GM21737 (cell line): ENCODE measurements around the gene COMMD8.
"Not testable (repeated sequence)": the region's sequence is repeated elsewhere in the genome, so short reads cannot be mapped to it uniquely, and the experiment has no call there.

Experiments used
- ATAC-seq: cut with Tn5 transposase; IDR thresholded peaks from one replicate; pipeline ENCODE4 v1.9.1; 2021; ENCODE audit warnings: mild to moderate bottlenecking, moderate library complexity; ENCODE audit not compliant: unreplicated experiment

Gene COMMD8

GRCh38 chr4:47463235-47463956 lies at the start of gene COMMD8:
TSS of gene COMMD8 (minus strand) at chr4:47463702. CDS start at chr4:47463651, 51 bp downstream.
- peak; percentile 93 for ATAC-seq

GRCh38 chr4:47510506-47511143 lies 47.1 kb upstream of the COMMD8 start:
- ATAC-seq, result peak; percentile 97

- no peak for ATAC-seq
Observed at GRCh38 chr4:47505666-47506065, 42.2 kb upstream of the COMMD8 start.

GRCh38 chr4:47505147-47505546 lies 41.6 kb upstream of the COMMD8 start:
- ATAC-seq, result no peak

- ATAC-seq, result no peak
Observed at GRCh38 chr4:47500776-47501175, 37.3 kb upstream of the COMMD8 start.

GRCh38 chr4:47499700-47500099 lies 36.2 kb upstream of the COMMD8 start:
- ATAC-seq, result no peak

GRCh38 chr4:47498899-47499298 lies 35.4 kb upstream of the COMMD8 start:
- ATAC-seq, result no peak

- no peak for ATAC-seq
Observed at GRCh38 chr4:47494124-47494430, 30.6 kb upstream of the COMMD8 start.

GRCh38 chr4:47493238-47494123 lies 30.0 kb upstream of the COMMD8 start:
- ATAC-seq, result peak; percentile 42

GRCh38 chr4:47490550-47490949 lies 27.0 kb upstream of the COMMD8 start:
- ATAC-seq, result peak; percentile 46

- ATAC-seq, result no peak
Observed at GRCh38 chr4:47488706-47489105, 25.2 kb upstream of the COMMD8 start.

- ATAC-seq, result not testable (repeated sequence)
Observed at GRCh38 chr4:47486727-47487126, 23.2 kb upstream of the COMMD8 start.

GRCh38 chr4:47486231-47486673 lies 22.8 kb upstream of the COMMD8 start:
- no peak for ATAC-seq

- ATAC-seq, result no peak
Observed at GRCh38 chr4:47485768-47486167, 22.3 kb upstream of the COMMD8 start.

- ATAC-seq, result peak; percentile 96
Observed at GRCh38 chr4:47485047-47485692, 21.7 kb upstream of the COMMD8 start, which contains the start of gene ATP10D. TSS of gene ATP10D (plus strand) at chr4:47485275. CDS start at chr4:47512541, 27,266 bp downstream.

- ATAC-seq, result no peak
Observed at GRCh38 chr4:47484168-47484567, 20.7 kb upstream of the COMMD8 start.

GRCh38 chr4:47483745-47484144 lies 20.2 kb upstream of the COMMD8 start:
- no peak for ATAC-seq

- ATAC-seq, result no peak
Observed at GRCh38 chr4:47482326-47482725, 18.8 kb upstream of the COMMD8 start.

- ATAC-seq, result no peak
Observed at GRCh38 chr4:47478804-47479203, 15.3 kb upstream of the COMMD8 start.

- ATAC-seq, result no peak
Observed at GRCh38 chr4:47475411-47475810, 11.9 kb upstream of the COMMD8 start.

GRCh38 chr4:47474799-47475198 lies 11.3 kb upstream of the COMMD8 start:
- no peak for ATAC-seq
